B cell (primary cell): ENCODE data around the gene LPCAT4. TPM values are rescaled to one million over a fixed set of nuclear protein-coding genes. Genes with fewer than 3 reads are reported as not detected.

Experiments
- ATAC-seq: fragments of 200-7000 bp; cut with Tn5 transposase; one replicate; pipeline ENCODE4 v1.10.0; 2021; ENCODE audit warnings: low read depth, mild to moderate bottlenecking, moderate number of reproducible peaks, moderate library complexity
- CTCF ChIA-PET: fragments of 350-600 bp; sonication (Branson Sonifier 250); formaldehyde crosslinking; loops from one replicate; lab custom pipeline; 2021; ENCODE audit warnings: antibody characterized with exemption, inconsistent platforms; lab: Charles Lee
- POLR2A ChIA-PET: fragments of 350-600 bp; sonication (Branson Sonifier 250); formaldehyde crosslinking; loops from one replicate; lab custom pipeline; 2021; ENCODE audit warnings: antibody characterized with exemption; lab: Charles Lee
- DNase-seq: peaks from one replicate; pipeline ENCODE4 v3.0.0; 2013
- H2AFZ ChIP-seq: 2 replicates; pipeline ENCODE4 v1.6.1; 2012; ENCODE audit warnings: mild to moderate bottlenecking, low read depth, low read length; ENCODE audit not compliant: insufficient read depth, poor library complexity, severe bottlenecking
- H3K27ac ChIP-seq, 2 donors: 1 replicate in 1 of 2; 2 replicates in 1 of 2; pipeline ENCODE4 v1.5.1; 2012 to 2013; ENCODE audit warnings: low read length in 2 of 2, mild to moderate bottlenecking in 2 of 2, moderate library complexity in 1 of 2
- H3K27me3 ChIP-seq, 4 experiments: fragments of 200-600 bp in 1 of 4; sonication (generic) in 1 of 4; replicated peaks in 1 of 4; 1 replicate in 2 of 4; 2 replicates in 2 of 4; pipeline versions ENCODE4 v1.6.1 to v1.7.0; 2013 to 2016; ENCODE audit warnings: low read length in 3 of 4, mild to moderate bottlenecking in 2 of 4, mixed read lengths in 1 of 4, moderate library complexity in 1 of 4; ENCODE audit not compliant: insufficient read depth in 4 of 4, control insufficient read depth in 3 of 4; ENCODE audit errors: control extremely low read depth in 1 of 4
- H3K36me3 ChIP-seq, 2 experiments: replicated peaks in 1 of 2; 1 replicate in 1 of 2; 2 replicates in 1 of 2; pipeline versions ENCODE4 v1.6.1 to v1.7.1; 2013; ENCODE audit warnings: low read length in 1 of 2; ENCODE audit not compliant: insufficient read depth in 2 of 2, control insufficient read depth in 1 of 2; ENCODE audit errors: control extremely low read depth in 1 of 2, extremely low read depth in 1 of 2
- H3K4me1 ChIP-seq, 2 donors: fragments of 200-600 bp in 1 of 2; sonication (generic) in 1 of 2; 1 replicate in 1 of 2; 2 replicates in 1 of 2; pipeline versions ENCODE4 v1.5.1 to v1.6.1; 2013 to 2017; ENCODE audit warnings: low read length in 2 of 2; ENCODE audit not compliant: control insufficient read depth in 2 of 2, insufficient read depth in 2 of 2
- H3K4me2 ChIP-seq: replicated peaks from 2 replicates; pipeline ENCODE3; 2012; ENCODE audit warnings: mild to moderate bottlenecking, low read depth, low read length; ENCODE audit not compliant: poor library complexity, severe bottlenecking
- H3K4me3 ChIP-seq, 5 experiments: fragments of 200-600 bp in 1 of 5; sonication (generic) in 1 of 5; 1 replicate in 3 of 5; 2 replicates in 2 of 5; pipeline versions ENCODE4 v1.5.1 to v1.7.0; 2011 to 2016; ENCODE audit warnings: low read length in 4 of 5, mild to moderate bottlenecking in 4 of 5, low read depth in 2 of 5, control low read depth in 1 of 5, moderate library complexity in 1 of 5; ENCODE audit not compliant: insufficient read depth in 1 of 5; ENCODE audit errors: control extremely low read depth in 1 of 5, extremely low read depth in 1 of 5
- H3K79me2 ChIP-seq: fragments of 200-600 bp; sonication (generic); one replicate; pipeline ENCODE4 v1.6.0; 2016; ENCODE audit warnings: low read length; ENCODE audit not compliant: control insufficient read depth, insufficient read depth
- H3K9ac ChIP-seq: fragments of 200-600 bp; sonication (generic); 2 replicates; pipeline ENCODE4 v1.6.1; 2017; ENCODE audit warnings: mild to moderate bottlenecking, low read length, moderate library complexity
- H3K9me3 ChIP-seq, 3 donors: one replicate each; pipeline versions ENCODE4 v1.6.1 to v1.7.1; 2013; ENCODE audit warnings: low read length in 2 of 3; ENCODE audit not compliant: control insufficient read depth in 2 of 3, insufficient read depth in 1 of 3; ENCODE audit errors: control extremely low read depth in 1 of 3
- H4K20me1 ChIP-seq: 2 replicates; pipeline ENCODE4 v1.6.0; 2012; ENCODE audit warnings: mild to moderate bottlenecking, low read length; ENCODE audit not compliant: insufficient read depth, control insufficient read depth, poor library complexity, severe bottlenecking
- H3K27ac Mint-ChIP-seq: one replicate; pipeline ENCODE4 v1.8.0; 2021; ENCODE audit warnings: mixed read lengths
- H3K27me3 Mint-ChIP-seq: one replicate; pipeline ENCODE4 v1.8.0; 2021; ENCODE audit warnings: mixed read lengths
- H3K4me1 Mint-ChIP-seq: one replicate; pipeline ENCODE4 v1.8.0; 2021; ENCODE audit warnings: mixed read lengths
- H3K4me3 Mint-ChIP-seq: one replicate; pipeline ENCODE4 v1.8.0; 2021; ENCODE audit warnings: mixed read lengths
- H3K9me3 Mint-ChIP-seq: one replicate; pipeline ENCODE4 v1.8.0; 2022; ENCODE audit warnings: mixed read lengths; ENCODE audit not compliant: insufficient read depth
- CTCF ChIP-seq: fragments of 200-600 bp; IDR thresholded peaks from one replicate; pipeline ENCODE4 v1.8.0; 2022; ENCODE audit warnings: antibody characterized with exemption, mild to moderate bottlenecking
- WGBS: methylation state at CpG from one replicate; pipeline ENCODE4 v1.1.5; 2013; ENCODE audit warnings: missing lambda C conversion rate; ENCODE audit not compliant: insufficient coverage; 5-methylcytosine and 5-hydroxymethylcytosine counted together
- intact Hi-C: fragments of 100-400 bp; cut with micrococcal nuclease; formaldehyde crosslinking; loops from one replicate; pipeline ENCODE4 v1.10.0; 2022
- polyA plus RNA-seq: library from polyadenylated mRNA; depleted of rRNA; stranded (reverse); fragments of >200 nt; gene quantifications from 2 replicates; pipeline ENCODE4 v1.2.3, GENCODE V29; 2012
- total RNA-seq, 2 donors: library from RNA; stranded (reverse); fragments of 120-200 nt in 1 of 2; gene quantifications; 1 replicate in 1 of 2; 2 replicates in 1 of 2; pipeline versions ENCODE4 v1.2.3 to v1.2.4, GENCODE V29; 2013 to 2022

Gene LPCAT4
- total and polyA plus RNA-seq, 2 donors (not counting 1 experiment from before 2014, with no cell fraction given) = 64.2 to 76.3 TPM

- intact Hi-C loops = no loop called here
- H3K27ac Mint-ChIP-seq = no peak overlapping the region
Observed at GRCh38 chr15:34364041-34364440, 3.0 kb downstream of the LPCAT4 start.

More at GRCh38 chr15:34364041-34364440, 3.0 kb downstream of the LPCAT4 start:
- Histone ChIP-seq H3K4me3 (no peak overlapping the region), H3K4me2 (no peak overlapping the region), H4K20me1 (peaks cover 15% of the 10 kb centered on the region), H3K4me1 (peaks cover 18 to 27% of the 10 kb centered on the region in 2 donors), H2AFZ (no peak overlapping the region), H3K9ac (no peak overlapping the region), H3K9me3 (no peaks in the 10 kb centered on the region), H3K36me3 (peaks cover 0 to 17% of the 10 kb centered on the region in 2 experiments), H3K27me3 (no peaks in the 10 kb centered on the region), H3K27ac (no peak overlapping the region), H3K79me2 (peaks cover 18% of the 10 kb centered on the region)
- TF ChIP-seq CTCF = no peak
- Mint-ChIP-seq H3K4me1 (peaks cover 29% of the 10 kb centered on the region), H3K9me3 (no peaks in the 10 kb centered on the region), H3K27me3 (no peaks in the 10 kb centered on the region), H3K4me3 (no peak overlapping the region)
- ChIA-PET POLR2A (interaction anchor here (0.6 kb wide), 1 partner anchor 9 kb away, joined by 4 read pairs; no protein-coding TSS in a partner anchor), CTCF (interaction anchor here (1.5 kb wide), 1 partner anchor 122 kb away, joined by 10 read pairs; no protein-coding TSS in a partner anchor)
- ATAC-seq (no peak), DNase-seq (no peak)
- WGBS = no CpG with 5 or more reads among the region's 8 CpGs
